Naive thymus-derived CD4-positive, alpha-beta T cell (primary cell): ENCODE results near the gene RND2. TPM values are rescaled to one million over a fixed set of nuclear protein-coding genes. Genes with fewer than 3 reads are reported as not detected.

Experiments
- ATAC-seq: fragments of 150-1000 bp; cut with Tn5 transposase; 2 replicates; pipeline ENCODE4 v1.10.0; 2021; ENCODE audit warnings: mild to moderate bottlenecking, moderate library complexity
- CTCF ChIA-PET: fragments of 350-600 bp; sonication (Branson Sonifier 250); formaldehyde crosslinking; loops from one replicate; lab custom pipeline; 2021; ENCODE audit warnings: antibody characterized with exemption; lab: Charles Lee
- POLR2A ChIA-PET: fragments of 350-600 bp; sonication (Branson Sonifier 250); formaldehyde crosslinking; loops from one replicate; lab custom pipeline; 2021; ENCODE audit warnings: antibody characterized with exemption, inconsistent platforms; lab: Charles Lee
- DNase-seq, 9 donors: peaks; one replicate each; pipeline versions ENCODE4 v3.0.0 to v3.0.0-alpha.2; 2020 to 2022; ENCODE audit warnings: mixed read lengths in 1 of 9
- H3K27ac ChIP-seq: one replicate; pipeline ENCODE4 v1.7.0; 2013; ENCODE audit warnings: mild to moderate bottlenecking, low read depth, low read length, moderate library complexity
- H3K27me3 ChIP-seq, 2 donors: one replicate each; pipeline ENCODE4 v1.7.0; 2013; ENCODE audit warnings: low read length in 2 of 2, mild to moderate bottlenecking in 2 of 2, moderate library complexity in 2 of 2; ENCODE audit not compliant: control insufficient read depth in 2 of 2, insufficient read depth in 2 of 2
- H3K36me3 ChIP-seq, 3 experiments: 1 replicate in 2 of 3; 2 replicates in 1 of 3; pipeline ENCODE4 v1.7.0; 2013; ENCODE audit warnings: low read length in 3 of 3, mild to moderate bottlenecking in 3 of 3, moderate library complexity in 1 of 3; ENCODE audit not compliant: insufficient read depth in 3 of 3, control insufficient read depth in 2 of 3
- H3K4me1 ChIP-seq, 2 donors: one replicate each; pipeline ENCODE4 v1.7.0; 2013; ENCODE audit warnings: low read length in 2 of 2, mild to moderate bottlenecking in 2 of 2, moderate library complexity in 1 of 2; ENCODE audit not compliant: control insufficient read depth in 2 of 2, insufficient read depth in 2 of 2
- H3K4me3 ChIP-seq: 2 replicates; pipeline ENCODE4 v1.7.0; 2013; ENCODE audit warnings: mild to moderate bottlenecking, low read length
- H3K9me3 ChIP-seq, 3 experiments: 1 replicate in 2 of 3; 2 replicates in 1 of 3; pipeline ENCODE4 v1.7.0; 2013; ENCODE audit warnings: low read length in 3 of 3; ENCODE audit not compliant: control insufficient read depth in 2 of 3
- H3K27ac Mint-ChIP-seq, 9 donors: one replicate each; pipeline ENCODE4 v1.8.0; 2020 to 2022; ENCODE audit warnings: mixed read lengths in 9 of 9, mild to moderate bottlenecking in 8 of 9, moderate library complexity in 5 of 9, inconsistent platforms in 2 of 9
- H3K27me3 Mint-ChIP-seq, 5 donors: one replicate each; pipeline ENCODE4 v1.8.0; 2021 to 2022; ENCODE audit warnings: mixed read lengths in 5 of 5, mild to moderate bottlenecking in 1 of 5
- H3K36me3 Mint-ChIP-seq, 5 donors: one replicate each; pipeline ENCODE4 v1.8.0; 2020 to 2022; ENCODE audit warnings: mixed read lengths in 5 of 5, mild to moderate bottlenecking in 3 of 5, inconsistent platforms in 1 of 5
- H3K4me1 Mint-ChIP-seq, 7 donors: one replicate each; pipeline ENCODE4 v1.8.0; 2020 to 2022; ENCODE audit warnings: mixed read lengths in 7 of 7, mild to moderate bottlenecking in 3 of 7, inconsistent platforms in 1 of 7
- H3K4me3 Mint-ChIP-seq, 10 donors: one replicate each; pipeline ENCODE4 v1.8.0; 2020 to 2022; ENCODE audit warnings: mild to moderate bottlenecking in 10 of 10, mixed read lengths in 10 of 10, moderate library complexity in 6 of 10, inconsistent platforms in 2 of 10
- H3K9me3 Mint-ChIP-seq, 11 donors: one replicate each; pipeline ENCODE4 v1.8.0; 2020 to 2022; ENCODE audit warnings: mixed read lengths in 11 of 11, mild to moderate bottlenecking in 4 of 11, inconsistent platforms in 1 of 11, moderate library complexity in 1 of 11
- intact Hi-C, 2 donors: fragments of 100-400 bp; cut with micrococcal nuclease; formaldehyde crosslinking; loops; one replicate each; pipeline ENCODE4 v1.15.1; 2023
- polyA plus RNA-seq, 2 donors: library from polyadenylated mRNA; unstranded; fragments of 300-500 nt; fragmentation: Illumina TruSeq; gene quantifications; one replicate each; pipeline ENCODE4 v1.2.3, GENCODE V29; 2021
- total RNA-seq, 6 experiments: library from RNA in 5 of 6; stranded (reverse) in 5 of 6; gene quantifications; 1 replicate in 5 of 6; 2 replicates in 1 of 6; pipeline ENCODE4 v1.2.3 and lab custom pipeline; 2021 to 2026

The RND2 gene
- total and polyA plus RNA-seq, 7 experiments from 2014 or later, result 0.08 to 0.74 (median 0.33) TPM; not detected in 1

GRCh38 chr17:43021741-43022512 is 3.1 kb upstream of the RND2 start, which contains the start of gene VAT1:
VAT1 (minus strand) TSS chr17:43022385; CDS start chr17:43022322, 63 bp downstream.
- Histone ChIP-seq H3K27me3 (no peaks in the 10 kb centered on the region), H3K27ac (peak within 1 kb of the TSS; percentile 73), H3K36me3 (peaks cover 0 to 5% (median 0%) of the 10 kb centered on the region in 3 experiments), H3K4me1 (peaks cover 21 to 27% of the 10 kb centered on the region in 2 donors), H3K4me3 (peak within 1 kb of the TSS; percentile 79), H3K9me3 (no peaks in the 10 kb centered on the region)
- intact Hi-C loops, result loop anchor here (1.0 to 10.0 kb wide), 6 partner anchors 16 to 830 kb away; partner anchors contain the start of genes GHDC (in 1 of the 2), IFI35 (in 1 of the 2), NBR1 (in 1 of the 2) and PLEKHH3 (in 1 of the 2)
- Mint-ChIP-seq H3K27me3 (peaks cover 0 to 16% (median 0%) of the 10 kb centered on the region in 5 donors), H3K4me1 (peaks cover 16 to 41% (median 38%) of the 10 kb centered on the region in 7 donors), H3K27ac (peak within 1 kb of the TSS in 8 of 9 donors; percentile 52 to 89 (median 82)), H3K9me3 (peaks cover 0 to 2% (median 0%) of the 10 kb centered on the region in 11 donors), H3K4me3 (peak within 1 kb of the TSS; percentile 86 to 95 (median 92)), H3K36me3 (peaks cover 0 to 4% (median 0%) of the 10 kb centered on the region in 5 donors)
- DNase-seq (peak; percentile 30 to 74 (median 45)), ATAC-seq (peak; percentile 59)
- ChIA-PET POLR2A (interaction anchor here (1.0 to 1.9 kb wide), 9 partner anchors 10 to 366 kb away, joined by 3 to 12 read pairs (median 4); partner anchors contain the start of genes BRCA1, IFI35 and RPL27), CTCF (interaction anchor here (1.0 kb wide), 1 partner anchor 460 kb away, joined by 3 read pairs; no protein-coding TSS in a partner anchor)

- Mint-ChIP-seq H3K9me3 (peaks cover 0 to 2% (median 0%) of the 10 kb centered on the region in 11 donors), H3K4me3 (peak overlapping the region; percentile 73 to 94 (median 85)), H3K27ac (peak overlapping the region in 4 of 9 donors; percentile 52 to 90 (median 84)), H3K36me3 (peaks cover 0 to 4% (median 0%) of the 10 kb centered on the region in 5 donors), H3K27me3 (peaks cover 0 to 16% (median 0%) of the 10 kb centered on the region in 5 donors), H3K4me1 (peaks cover 15 to 22% (median 16%) of the 10 kb centered on the region in 7 donors)
- Histone ChIP-seq H3K9me3 (no peaks in the 10 kb centered on the region), H3K36me3 (peaks cover 0 to 5% (median 0%) of the 10 kb centered on the region in 3 experiments), H3K27ac (no peak overlapping the region), H3K27me3 (no peaks in the 10 kb centered on the region), H3K4me3 (peak overlapping the region; percentile 24), H3K4me1 (peaks cover 21% of the 10 kb centered on the region in 2 donors)
- DNase-seq (no peak), ATAC-seq (no peak)
- intact Hi-C loops, result loop anchor here in 1 of 2 donors (10.0 kb wide), 1 partner anchor 190 kb away; the partner anchor contains the start of gene TMEM106A
- CTCF ChIA-PET, result interaction anchor here (1.4 kb wide), 1 partner anchor 14 kb away, joined by 3 read pairs; no protein-coding TSS in a partner anchor
- POLR2A ChIA-PET, result interaction anchor here (0.6 to 2.1 kb wide), 3 partner anchors 336 to 567 kb away, joined by 5 to 13 read pairs (median 5); partner anchors contain the start of gene ATP6V0A1
These were observed 243 bp downstream of the RND2 start for GRCh38 chr17:43025290-43025657.

GRCh38 chr17:43025766-43026537 is 921 bp downstream of the RND2 start:
- POLR2A ChIA-PET, result interaction anchor here (0.6 kb wide), 1 partner anchor 568 kb away, joined by 5 read pairs; the partner anchor contains the start of gene ATP6V0A1
- Histone ChIP-seq H3K27me3 (no peaks in the 10 kb centered on the region), H3K9me3 (no peaks in the 10 kb centered on the region), H3K36me3 (peaks cover 0 to 5% (median 0%) of the 10 kb centered on the region in 3 experiments), H3K4me1 (peaks cover 20% of the 10 kb centered on the region in 2 donors), H3K27ac (no peak overlapping the region), H3K4me3 (no peak overlapping the region)
- peaks cover 10 to 18% (median 13%) of the 10 kb centered on the region in 7 donors for H3K4me1 Mint-ChIP-seq
- peaks cover 0 to 2% (median 0%) of the 10 kb centered on the region in 11 donors for H3K9me3 Mint-ChIP-seq
- peak overlapping the region in 2 of 9 donors; percentile 78 to 90 for H3K27ac Mint-ChIP-seq
- peak overlapping the region in 8 of 10 donors; percentile 68 to 94 (median 85) for H3K4me3 Mint-ChIP-seq
- intact Hi-C loops, result loop anchor here in 1 of 2 donors (10.0 kb wide), 1 partner anchor 189 kb away; the partner anchor contains the start of gene TMEM106A
- ATAC-seq (no peak), DNase-seq (no peak)
- CTCF ChIA-PET, result no interaction called here
- H3K27me3 Mint-ChIP-seq, result peaks cover 0 to 15% (median 0%) of the 10 kb centered on the region in 5 donors
- H3K36me3 Mint-ChIP-seq, result peaks cover 0 to 4% (median 0%) of the 10 kb centered on the region in 5 donors

- ChIA-PET CTCF (no interaction called here), POLR2A (no interaction called here)
- H3K9me3 ChIP-seq, result no peaks in the 10 kb centered on the region
- H3K27me3 ChIP-seq, result no peaks in the 10 kb centered on the region
- ATAC-seq (no peak), DNase-seq (no peak)
- Mint-ChIP-seq H3K27ac (peak overlapping the region in 3 of 9 donors; percentile 5 to 78 (median 12)), H3K4me3 (peak overlapping the region in 6 of 10 donors; percentile 6 to 68 (median 42)), H3K27me3 (peaks cover 0 to 14% (median 0%) of the 10 kb centered on the region in 5 donors), H3K9me3 (peaks cover 0 to 2% (median 0%) of the 10 kb centered on the region in 11 donors), H3K4me1 (peaks cover 8 to 14% (median 10%) of the 10 kb centered on the region in 7 donors), H3K36me3 (peaks cover 0 to 4% (median 0%) of the 10 kb centered on the region in 5 donors)
- intact Hi-C loops, result loop anchor here in 1 of 2 donors (10.0 kb wide), 1 partner anchor 188 kb away; the partner anchor contains the start of gene TMEM106A
- peaks cover 0 to 5% (median 0%) of the 10 kb centered on the region in 3 experiments for H3K36me3 ChIP-seq
- H3K4me3 ChIP-seq, result no peak overlapping the region
- no peak overlapping the region for H3K27ac ChIP-seq
- peaks cover 16 to 17% of the 10 kb centered on the region in 2 donors for H3K4me1 ChIP-seq
These were observed 1.6 kb downstream of the RND2 start for GRCh38 chr17:43026595-43026994.

GRCh38 chr17:43027091-43028032 is 2.3 kb downstream of the RND2 start:
- DNase-seq, result no peak
- Histone ChIP-seq H3K4me3 (no peak overlapping the region), H3K27me3 (no peaks in the 10 kb centered on the region), H3K27ac (no peak overlapping the region), H3K36me3 (no peaks in the 10 kb centered on the region), H3K9me3 (no peaks in the 10 kb centered on the region), H3K4me1 (peaks cover 16 to 17% of the 10 kb centered on the region in 2 donors)
- Mint-ChIP-seq H3K27me3 (peaks cover 0 to 14% (median 0%) of the 10 kb centered on the region in 5 donors), H3K4me3 (peak overlapping the region in 5 of 10 donors; percentile 13 to 74 (median 66)), H3K9me3 (peaks cover 0 to 2% (median 0%) of the 10 kb centered on the region in 11 donors), H3K27ac (peak overlapping the region in 2 of 9 donors; percentile 5 to 83), H3K4me1 (peaks cover 8 to 12% (median 9%) of the 10 kb centered on the region in 7 donors), H3K36me3 (peaks cover 0 to 4% (median 0%) of the 10 kb centered on the region in 5 donors)
- ChIA-PET POLR2A (no interaction called here), CTCF (no interaction called here)
- ATAC-seq, result no peak
- intact Hi-C loops, result loop anchor here in 1 of 2 donors (10.0 kb wide), 1 partner anchor 187 kb away; the partner anchor contains the start of gene TMEM106A
